Adrenal gland (tissue), 12 donors: ENCODE data around the gene EHMT2. TPM values are rescaled to one million over a fixed set of nuclear protein-coding genes. Genes with fewer than 3 reads are reported as not detected.
"Not testable (repeated sequence)": the region's sequence is repeated elsewhere in the genome, so short reads cannot be mapped to it uniquely, and the experiment has no call there.

Source experiments
- DNase-seq, 7 donors: peaks; one replicate each; pipeline ENCODE4 v3.0.0-alpha.2; 2019 to 2020
- H3K27ac ChIP-seq, 5 donors: fragments of 200-600 bp; sonication (generic) in 4 of 5; 1 replicate in 3 of 5; 2 replicates in 2 of 5; pipeline versions ENCODE4 v1.5.1 to v1.8.0; 2016 to 2020; ENCODE audit warnings: mild to moderate bottlenecking in 1 of 5
- H3K27me3 ChIP-seq: fragments of 200-600 bp; 2 replicates; pipeline ENCODE4 v1.8.0; 2021
- H3K36me3 ChIP-seq, 2 donors: fragments of 200-600 bp; replicated peaks in 1 of 2; 1 replicate in 1 of 2; 2 replicates in 1 of 2; pipeline versions ENCODE4 v1.5.1 to v1.8.0; 2018 to 2022
- H3K4me1 ChIP-seq, 2 donors: fragments of 200-600 bp; replicated peaks in 1 of 2; 1 replicate in 1 of 2; 2 replicates in 1 of 2; pipeline versions ENCODE4 v1.5.1 to v1.8.0; 2018 to 2021
- H3K4me3 ChIP-seq, 4 donors: fragments of 200-600 bp; sonication (generic) in 3 of 4; one replicate each; pipeline ENCODE4 v1.5.1; 2016 to 2018
- H3K9me3 ChIP-seq, 3 donors: fragments of 200-600 bp; sonication (generic) in 1 of 3; replicated peaks in 1 of 3; 1 replicate in 2 of 3; 2 replicates in 1 of 3; pipeline versions ENCODE4 v1.5.1 to v1.8.0; 2016 to 2021
- POLR2A ChIP-seq, 2 donors: fragments of 450-650 bp; IDR thresholded peaks; one replicate each; pipeline ENCODE4 v1.6.1; 2017; ENCODE audit warnings: antibody characterized with exemption in 2 of 2, mild to moderate bottlenecking in 2 of 2, moderate library complexity in 1 of 2
- WGBS, 4 donors: extraction: QIAGEN DNeasy Blood & Tissue Kit in 2 of 4; methylation state at CpG; one replicate each; pipeline versions ENCODE4 v1.1.5 to v1.1.7; 2013 to 2017; 5-methylcytosine and 5-hydroxymethylcytosine counted together
- intact Hi-C, 2 donors: fragments of 100-400 bp; cut with DNase I; formaldehyde crosslinking; loops; one replicate each; pipeline versions ENCODE4 v1.14.1 to v1.15.0; 2022 to 2023
- polyA plus RNA-seq, 3 donors: library from polyadenylated mRNA; stranded (reverse); fragments of 200-250 nt in 2 of 3; fragments of 350-450 nt in 1 of 3; fragmentation: Illumina TruSeq in 1 of 3; extraction: RNeasy Lipid Tissue Mini Kit (QIAGEN cat#74804) in 1 of 3; gene quantifications; one replicate each; pipeline ENCODE4 v1.2.3, GENCODE V29; 2013 to 2014
- total RNA-seq, 9 donors: library from RNA; depleted of rRNA in 4 of 9; stranded (reverse); fragments of >200 nt in 4 of 9; fragments of 120-200 nt in 1 of 9; fragmentation: NEBNext Ultra II Directional in 1 of 9; extraction: Animal tissue kit (Norgen Biotek cat#: 25700) in 1 of 9; gene quantifications; one replicate each; pipeline versions ENCODE4 v1.1.0 to v1.2.4, GENCODE V29; 2013 to 2023
- TF ChIP-seq, protein P1 (sequence below), 6 experiments: fragments of 450-650 bp in 4 of 6; fragments of 200-600 bp in 2 of 6; sonication (generic) in 1 of 6; IDR thresholded peaks; 1 replicate in 5 of 6; 2 replicates in 1 of 6; pipeline versions ENCODE4 v1.5.1 to v1.8.0; 2016 to 2021; ENCODE audit warnings: antibody characterized with exemption in 6 of 6, mild to moderate bottlenecking in 2 of 6, moderate library complexity in 1 of 6
- donor health status: healthy with polysubstance abuse.
- donor health status: Bipolar disorder and iron deficiency.
- donor health status: DM: yes; HTN: yes; CAD: no.
- donor health status: DM: no; HTN: no; CAD: no.
- donor health status: DM: no; HTN: no; CAD: no.
- donor health status: DM: yes; HTN: yes; CAD: no.

EHMT2 gene
- total and polyA plus RNA-seq, 12 donors: 16.8 to 107 (median 49.9) TPM

DNA sequence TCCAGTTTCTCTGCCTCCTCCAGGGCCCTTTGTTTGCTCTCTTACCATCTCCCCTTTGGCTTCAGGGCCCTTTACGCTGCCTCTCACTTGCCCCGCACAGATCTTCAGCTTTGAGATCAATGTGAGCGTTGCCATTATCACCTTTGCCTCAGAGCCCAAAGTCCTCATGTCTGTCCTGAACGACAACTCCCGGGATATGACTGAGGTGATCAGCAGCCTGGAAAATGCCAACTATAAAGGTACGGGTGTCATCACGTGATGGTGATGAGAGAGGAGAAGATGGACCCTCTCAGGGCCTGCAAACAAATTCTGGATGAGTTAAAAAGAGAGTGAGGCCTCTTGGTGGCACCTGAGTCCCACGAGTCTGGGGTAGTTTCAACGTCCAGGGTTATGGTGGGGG lies 38.3 kb upstream of the EHMT2 start:
- no peaks in the 10 kb centered on the region for H3K4me1 ChIP-seq
- H3K27ac ChIP-seq: no peak overlapping the region
- no peaks in the 10 kb centered on the region for H3K27me3 ChIP-seq
- no peaks in the 10 kb centered on the region for H3K9me3 ChIP-seq
- DNase-seq: no peak
- intact Hi-C loops: no loop called here
- no peak overlapping the region for H3K4me3 ChIP-seq
- 80 to 85% (median 83%) methylated on average over 9 of the region's 9 CpGs for WGBS, 4 donors
- TF ChIP-seq, protein P1, sequence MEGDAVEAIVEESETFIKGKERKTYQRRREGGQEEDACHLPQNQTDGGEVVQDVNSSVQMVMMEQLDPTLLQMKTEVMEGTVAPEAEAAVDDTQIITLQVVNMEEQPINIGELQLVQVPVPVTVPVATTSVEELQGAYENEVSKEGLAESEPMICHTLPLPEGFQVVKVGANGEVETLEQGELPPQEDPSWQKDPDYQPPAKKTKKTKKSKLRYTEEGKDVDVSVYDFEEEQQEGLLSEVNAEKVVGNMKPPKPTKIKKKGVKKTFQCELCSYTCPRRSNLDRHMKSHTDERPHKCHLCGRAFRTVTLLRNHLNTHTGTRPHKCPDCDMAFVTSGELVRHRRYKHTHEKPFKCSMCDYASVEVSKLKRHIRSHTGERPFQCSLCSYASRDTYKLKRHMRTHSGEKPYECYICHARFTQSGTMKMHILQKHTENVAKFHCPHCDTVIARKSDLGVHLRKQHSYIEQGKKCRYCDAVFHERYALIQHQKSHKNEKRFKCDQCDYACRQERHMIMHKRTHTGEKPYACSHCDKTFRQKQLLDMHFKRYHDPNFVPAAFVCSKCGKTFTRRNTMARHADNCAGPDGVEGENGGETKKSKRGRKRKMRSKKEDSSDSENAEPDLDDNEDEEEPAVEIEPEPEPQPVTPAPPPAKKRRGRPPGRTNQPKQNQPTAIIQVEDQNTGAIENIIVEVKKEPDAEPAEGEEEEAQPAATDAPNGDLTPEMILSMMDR (IDR thresholded peaks at IDR 0.05): no peak
- no peak for TF ChIP-seq POLR2A (IDR thresholded peaks at IDR 0.05)
- no peaks in the 10 kb centered on the region for H3K36me3 ChIP-seq

DNA sequence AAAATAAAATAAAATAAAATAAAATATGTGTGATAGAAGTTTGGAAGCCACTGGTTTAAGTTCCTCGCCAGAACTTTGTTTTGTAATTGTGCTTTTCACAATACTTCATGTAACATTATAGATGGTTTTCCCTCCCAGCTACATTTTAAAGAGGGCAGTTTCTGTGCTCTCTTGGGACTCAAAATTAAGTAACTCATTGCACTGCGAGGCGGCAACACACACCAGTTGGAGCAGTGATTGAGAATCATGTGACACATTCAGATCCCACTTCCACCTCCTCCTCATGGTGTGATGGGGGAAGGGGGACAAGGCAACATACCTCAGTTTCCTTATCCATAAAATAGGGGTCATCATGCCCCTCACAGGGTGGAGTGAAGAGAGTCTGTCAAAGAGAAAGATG lies 37.5 kb upstream of the EHMT2 start:
- WGBS, 4 donors: 74 to 79% (median 78%) methylated on average over 3 of the region's 3 CpGs
- Histone ChIP-seq H3K4me3 (no peak overlapping the region), H3K9me3 (no peaks in the 10 kb centered on the region), H3K27ac (no peak overlapping the region), H3K36me3 (no peaks in the 10 kb centered on the region), H3K4me1 (no peaks in the 10 kb centered on the region), H3K27me3 (no peaks in the 10 kb centered on the region)
- TF ChIP-seq POLR2A (IDR thresholded peaks at IDR 0.05): no peak
- TF ChIP-seq, protein P1 (IDR thresholded peaks at IDR 0.05): no peak
- DNase-seq: no peak
- intact Hi-C loops: no loop called here

DNA sequence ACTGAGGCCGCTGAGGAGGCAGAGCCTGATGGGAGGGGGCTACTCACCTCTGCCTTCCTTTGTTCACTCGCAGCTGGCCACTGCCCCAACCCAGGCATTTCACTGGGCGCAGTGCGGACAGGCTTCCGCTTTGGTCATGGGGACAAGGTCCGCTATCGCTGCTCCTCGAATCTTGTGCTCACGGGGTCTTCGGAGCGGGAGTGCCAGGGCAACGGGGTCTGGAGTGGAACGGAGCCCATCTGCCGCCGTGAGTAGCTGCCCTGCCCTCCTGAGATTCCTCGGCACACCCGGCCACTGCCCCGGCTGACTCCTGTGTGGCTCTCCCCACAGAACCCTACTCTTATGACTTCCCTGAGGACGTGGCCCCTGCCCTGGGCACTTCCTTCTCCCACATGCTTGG lies 36.0 kb upstream of the EHMT2 start:
- no peak overlapping the region for H3K4me3 ChIP-seq
- TF ChIP-seq POLR2A (IDR thresholded peaks at IDR 0.05): no peak
- TF ChIP-seq, protein P1 (IDR thresholded peaks at IDR 0.05): no peak
- no peaks in the 10 kb centered on the region for H3K36me3 ChIP-seq
- DNase-seq: no peak
- H3K9me3 ChIP-seq: no peaks in the 10 kb centered on the region
- intact Hi-C loops: no loop called here
- 86 to 90% (median 87%) methylated on average over 6 to 19 of the region's 19 CpGs; no CpG with 5 or more reads in 1 of the 4 donors for WGBS, 4 donors
- H3K4me1 ChIP-seq: no peaks in the 10 kb centered on the region
- no peaks in the 10 kb centered on the region for H3K27me3 ChIP-seq
- no peak overlapping the region for H3K27ac ChIP-seq

DNA sequence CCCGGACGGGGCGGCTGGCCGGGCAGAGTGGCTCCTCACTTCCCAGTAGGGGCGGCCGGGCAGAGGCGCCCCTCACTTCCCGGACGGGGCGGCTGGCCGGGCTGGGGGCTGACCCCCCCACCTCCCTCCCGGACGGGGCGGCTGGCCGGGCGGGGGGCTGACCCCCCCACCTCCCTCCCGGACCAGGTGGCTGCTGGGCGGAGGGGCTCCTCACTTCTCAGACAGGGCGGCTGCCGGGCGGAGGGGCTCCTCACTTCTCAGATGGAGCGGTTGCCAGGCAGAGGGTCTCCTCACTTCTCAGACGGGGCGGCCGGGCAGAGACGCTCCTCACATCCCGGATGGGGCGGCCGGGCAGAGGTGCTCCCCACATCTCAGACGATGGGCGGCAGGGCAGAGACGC lies 34.6 kb upstream of the EHMT2 start:
- H3K27ac ChIP-seq, intact Hi-C loops, H3K36me3 ChIP-seq, H3K9me3 ChIP-seq, DNase-seq, H3K4me3 ChIP-seq, H3K27me3 ChIP-seq, H3K4me1 ChIP-seq: not testable (repeated sequence)
- 91 to 100% methylated on average over 2 to 32 of the region's 32 CpGs; no CpG with 5 or more reads in 2 of the 4 donors for WGBS, 4 donors

DNA sequence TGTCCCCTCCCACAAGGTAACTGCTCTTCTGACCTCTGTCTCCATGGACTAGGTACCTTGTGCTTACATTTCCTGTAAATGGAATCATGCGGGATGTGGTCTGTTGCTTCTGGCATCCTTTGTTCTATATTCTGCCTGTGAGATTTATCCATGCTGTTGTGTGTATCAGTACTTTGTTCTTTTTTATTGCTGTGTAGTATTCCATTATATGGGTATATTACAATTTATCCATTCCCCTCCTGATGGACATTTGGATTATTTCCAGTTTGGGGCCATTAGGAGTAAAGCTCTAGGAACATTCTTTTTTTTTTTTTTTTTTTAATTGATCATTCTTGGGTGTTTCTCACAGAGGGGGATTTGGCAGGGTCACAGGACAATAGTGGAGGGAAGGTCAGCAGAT lies 33.5 kb upstream of the EHMT2 start:
- WGBS, 4 donors: 72 to 92% (median 89%) methylated on average over 1 of the region's 1 CpG
- H3K36me3 ChIP-seq: no peaks in the 10 kb centered on the region

More for the DNA sequence above, 33.5 kb upstream of the EHMT2 start:
- DNase-seq: no peak
- Histone ChIP-seq H3K27ac (no peak overlapping the region), H3K4me1 (no peaks in the 10 kb centered on the region), H3K27me3 (no peaks in the 10 kb centered on the region), H3K9me3 (no peaks in the 10 kb centered on the region), H3K4me3 (no peak overlapping the region)
- intact Hi-C loops: no loop called here
- TF ChIP-seq, protein P1 (IDR thresholded peaks at IDR 0.05): no peak
- no peak for TF ChIP-seq POLR2A (IDR thresholded peaks at IDR 0.05)
